Left ventricle myocardium superior (tissue), 1 donor: ENCODE data around the gene RPTN. TPM values are rescaled to one million over a fixed set of nuclear protein-coding genes. Genes with fewer than 3 reads are reported as not detected.
A peak's percentile ranks its signal among the peaks of the same experiment; 100 is the strongest.

Experiments
- ATAC-seq: fragments of 200-7000 bp; cut with Tn5 transposase; one replicate; pipeline ENCODE4 v1.9.1; 2020; ENCODE audit warnings: mild to moderate bottlenecking, moderate library complexity
- DNase-seq: peaks from one replicate; pipeline ENCODE4 v3.0.0-alpha.2; 2020
- intact Hi-C: fragments of 100-400 bp; cut with micrococcal nuclease; formaldehyde crosslinking; loops from one replicate; pipeline ENCODE4 v1.11.0; 2022
- total RNA-seq: library from RNA; stranded (reverse); fragmentation: NEBNext Ultra II Directional; extraction: Animal tissue kit (Norgen Biotek cat#: 25700); gene quantifications from one replicate; pipeline ENCODE4 v1.2.1, GENCODE V29; 2021
- donor health status: DM: no; HTN: yes; CAD: no; lungs with severe emphysema.

Gene RPTN
- total RNA-seq, 1 donor from 2014 or later, result not detected

DNA sequence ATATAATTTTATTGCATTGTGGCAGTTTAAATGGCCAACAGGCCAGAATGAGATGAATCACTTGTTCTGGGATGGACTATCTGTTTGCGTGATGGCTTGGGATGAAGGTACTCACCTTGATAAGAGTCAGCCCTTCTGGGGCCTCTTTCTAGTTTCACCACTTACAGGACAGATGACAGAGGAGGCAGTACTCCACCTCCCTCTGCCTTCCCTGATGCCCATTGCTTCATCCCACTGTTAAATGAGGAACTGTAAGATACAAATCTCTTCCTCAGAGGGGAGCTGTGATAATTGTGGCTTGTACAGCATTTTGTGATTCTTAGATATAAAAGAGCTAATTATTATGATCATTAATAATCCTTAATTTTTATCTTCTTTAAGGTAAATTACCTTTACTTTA lies 40.1 kb downstream of the RPTN start:
- intact Hi-C loops, result no loop called here
- no peak for DNase-seq
- ATAC-seq, result no peak

DNA sequence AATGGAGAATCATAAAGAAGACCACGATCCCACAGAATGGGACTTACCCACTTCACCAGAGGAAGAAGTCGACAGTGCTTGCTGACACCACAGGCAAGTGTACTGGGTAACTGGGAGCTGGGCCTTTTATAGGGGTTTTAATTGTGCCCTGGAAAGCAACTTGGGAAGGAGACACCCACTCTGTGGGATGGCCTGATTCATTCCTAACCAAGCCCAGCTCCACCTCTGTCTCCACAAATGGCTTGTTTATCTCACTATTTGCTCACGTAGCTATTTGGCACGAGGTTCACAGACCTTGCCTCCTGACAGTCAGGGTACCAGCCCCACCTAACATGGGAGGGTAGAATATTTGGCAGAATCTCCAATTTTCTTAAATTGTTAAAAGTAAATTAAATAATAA lies 43.7 kb downstream of the RPTN start, which contains the start of gene TCHH:
TSS of gene TCHH (minus strand) at position 101 of the 400 bp plus-strand sequence. CDS start 1,364 bp downstream, outside the sequence.
- intact Hi-C loops, result no loop called here
- ATAC-seq (no peak), DNase-seq (no peak)

DNA sequence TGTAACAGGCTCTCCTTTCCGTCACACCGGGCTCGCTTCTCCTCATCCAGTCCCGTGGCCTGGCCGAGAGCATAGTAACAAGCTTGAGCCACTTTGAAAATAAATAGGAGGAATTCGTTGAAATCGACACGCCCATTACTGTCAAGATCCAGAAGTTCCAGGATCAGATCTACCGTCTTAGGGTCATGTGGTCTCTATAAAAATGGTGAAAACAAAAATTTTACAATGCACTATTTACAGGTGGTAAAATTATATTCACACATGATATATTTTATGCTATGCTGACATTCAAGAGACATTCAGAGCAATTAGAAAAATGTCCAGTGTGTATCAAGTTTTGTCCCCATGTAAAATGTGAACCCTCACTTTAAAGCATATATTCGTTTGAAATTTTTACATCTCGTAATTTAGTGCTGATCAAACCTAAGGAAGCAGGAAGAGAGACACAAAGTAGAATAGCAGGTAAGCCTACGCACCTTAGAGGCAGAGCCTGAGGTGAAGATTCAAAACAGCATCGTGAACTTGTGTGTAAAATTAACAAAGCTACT lies 46.1 kb downstream of the RPTN start:
- intact Hi-C loops, result no loop called here
- DNase-seq, result no peak
- ATAC-seq, result no peak

DNA sequence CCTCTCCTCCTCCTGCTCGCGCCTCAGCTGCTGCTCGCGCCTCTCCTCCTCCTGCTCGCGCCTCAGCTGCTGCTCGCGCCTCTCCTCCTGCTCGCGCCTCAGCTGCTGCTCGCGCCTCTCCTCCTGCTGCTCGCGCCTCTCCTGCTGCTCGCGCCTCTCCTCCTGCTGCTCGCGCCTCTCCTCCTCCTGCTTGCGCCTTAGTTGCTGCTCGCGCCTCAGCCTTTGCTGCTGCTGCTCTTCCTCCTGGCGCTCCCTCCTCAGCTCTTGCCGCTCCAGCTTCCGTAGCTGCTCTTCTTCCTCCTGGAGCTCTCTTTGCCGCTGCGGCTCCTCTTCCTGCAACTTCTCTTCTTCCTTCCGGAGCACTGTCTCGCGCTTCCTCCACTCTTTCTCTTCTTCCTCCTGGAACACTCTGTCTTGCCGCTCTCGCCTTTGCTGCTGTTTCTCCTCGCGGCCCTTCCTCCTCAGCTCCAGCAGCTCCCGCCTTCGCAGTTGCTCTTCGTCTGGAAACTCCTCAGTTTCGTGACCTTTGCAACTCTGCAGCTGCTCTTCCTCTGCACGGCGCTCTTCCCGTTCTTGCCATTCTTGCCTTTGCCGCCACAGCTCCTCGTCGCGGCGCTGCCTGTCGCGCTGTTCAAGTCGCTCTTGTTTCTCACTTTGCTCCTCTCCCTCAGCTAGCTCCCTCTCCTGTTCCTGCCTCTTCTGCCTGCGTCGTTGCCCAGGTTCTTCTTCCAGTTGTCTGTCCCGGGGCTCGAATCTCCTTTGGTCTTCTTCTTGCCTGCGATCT lies 46.7 kb downstream of the RPTN start:
- intact Hi-C loops, result no loop called here

DNA sequence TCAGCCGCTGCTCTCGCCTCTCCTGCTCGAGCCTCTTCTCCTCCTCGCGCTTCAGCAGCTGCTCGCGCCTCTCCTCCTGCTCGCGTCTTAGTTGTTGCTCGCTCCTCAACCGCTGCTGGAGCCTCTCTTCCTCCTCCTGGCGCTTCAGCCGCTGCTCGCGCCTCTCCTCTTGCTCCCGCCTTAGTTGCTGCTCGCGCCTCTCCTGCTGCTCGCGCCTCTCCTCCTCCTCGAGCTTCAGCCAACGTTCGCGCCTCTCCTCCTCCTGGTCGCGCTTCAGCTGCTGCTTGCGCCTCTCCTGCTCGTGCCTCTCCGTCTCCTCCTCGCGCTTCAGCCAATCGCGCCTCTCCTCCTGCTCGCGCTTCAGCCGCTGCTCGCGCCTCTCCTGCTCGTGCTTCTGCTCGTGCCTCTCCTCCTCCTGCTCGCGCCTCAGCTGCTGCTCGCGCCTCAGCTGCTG lies 47.5 kb downstream of the RPTN start:
- ATAC-seq, result no peak
- intact Hi-C loops, result no loop called here
- DNase-seq, result peak; percentile 23

More for the DNA sequence above, 46.7 kb downstream of the RPTN start:
- no peak for ATAC-seq
- DNase-seq, result peak; percentile 23

DNA sequence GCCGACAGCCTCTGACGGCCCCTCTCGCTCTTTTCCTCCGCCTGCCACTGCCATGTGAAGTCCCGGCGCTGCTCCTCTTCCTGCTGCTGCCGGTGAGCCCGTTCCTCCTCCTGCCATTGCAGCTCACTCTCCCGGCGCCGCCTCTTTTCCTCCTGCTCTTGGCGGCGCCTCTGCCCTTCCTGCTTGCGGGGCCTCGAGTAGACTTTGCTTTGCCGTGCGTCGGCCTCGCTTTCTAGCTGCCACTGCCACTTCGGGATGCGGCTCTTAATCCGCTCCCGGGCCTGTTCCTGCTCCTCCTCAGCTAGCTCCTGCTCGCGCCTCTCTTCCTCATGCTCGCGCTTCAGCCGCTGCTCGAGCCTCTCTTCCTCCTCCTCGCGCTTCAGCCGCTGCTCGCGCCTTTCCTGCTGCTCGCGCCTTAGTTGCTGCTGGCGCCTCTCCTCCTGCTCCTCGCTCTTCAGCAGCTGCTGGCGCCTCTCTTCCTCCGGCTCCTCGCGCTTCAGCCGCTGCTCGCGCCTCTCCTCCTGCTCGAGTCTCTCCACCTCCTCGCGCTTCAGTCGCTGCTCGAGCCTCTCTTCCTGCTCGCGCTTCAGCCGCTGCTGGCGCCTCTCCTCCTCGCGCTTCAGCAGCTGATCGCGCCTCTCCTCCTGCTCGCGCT lies 48.0 kb downstream of the RPTN start:
- intact Hi-C loops, result no loop called here
- peak; percentile 41 for ATAC-seq
- peak; percentile 38 for DNase-seq

DNA sequence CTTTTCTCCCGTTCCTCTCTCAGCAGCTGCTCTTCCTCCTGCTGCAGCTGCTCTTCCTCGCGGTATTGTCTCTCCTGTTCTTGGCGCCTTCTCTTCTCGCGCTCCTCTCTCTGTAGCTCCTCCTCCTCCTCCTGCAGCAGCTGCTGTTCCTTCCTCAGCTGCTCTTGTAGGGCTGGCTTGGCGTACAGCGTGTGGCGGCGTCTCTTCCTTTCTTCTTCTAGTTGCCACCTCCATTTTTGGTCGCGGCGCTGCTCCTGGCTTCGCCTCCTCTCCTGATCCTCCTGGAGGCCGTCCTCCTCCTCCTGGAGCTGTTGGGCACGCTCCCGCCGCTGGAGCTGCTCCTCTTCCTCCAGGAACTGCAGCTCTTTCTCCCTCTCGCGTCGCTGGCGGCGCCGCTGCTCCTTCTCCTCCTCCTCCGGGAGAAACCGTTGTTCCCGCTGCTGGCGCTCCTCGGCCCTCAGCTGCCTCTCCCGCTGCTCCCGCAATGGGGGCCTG lies 48.6 kb downstream of the RPTN start:
- ATAC-seq, result peak; percentile 37
- peak; percentile 34 for DNase-seq
- intact Hi-C loops, result no loop called here

DNA sequence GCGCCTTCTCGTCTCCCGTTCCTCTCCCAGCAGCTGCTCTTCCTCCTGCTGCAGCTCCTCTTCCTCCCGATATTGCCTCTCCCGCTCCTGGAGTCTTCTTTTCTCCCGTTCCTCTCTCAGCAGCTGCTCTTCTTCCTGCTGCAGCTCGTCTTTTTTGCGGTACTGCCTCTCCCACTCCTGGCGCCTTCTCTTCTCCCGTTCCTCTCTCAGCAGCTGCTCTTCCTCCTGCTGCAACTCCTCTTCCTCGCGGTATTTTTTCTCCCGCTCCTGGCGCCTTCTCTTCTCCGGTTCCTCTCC lies 49.1 kb downstream of the RPTN start:
- ATAC-seq (no peak), DNase-seq (no peak)
- intact Hi-C loops, result no loop called here

DNA sequence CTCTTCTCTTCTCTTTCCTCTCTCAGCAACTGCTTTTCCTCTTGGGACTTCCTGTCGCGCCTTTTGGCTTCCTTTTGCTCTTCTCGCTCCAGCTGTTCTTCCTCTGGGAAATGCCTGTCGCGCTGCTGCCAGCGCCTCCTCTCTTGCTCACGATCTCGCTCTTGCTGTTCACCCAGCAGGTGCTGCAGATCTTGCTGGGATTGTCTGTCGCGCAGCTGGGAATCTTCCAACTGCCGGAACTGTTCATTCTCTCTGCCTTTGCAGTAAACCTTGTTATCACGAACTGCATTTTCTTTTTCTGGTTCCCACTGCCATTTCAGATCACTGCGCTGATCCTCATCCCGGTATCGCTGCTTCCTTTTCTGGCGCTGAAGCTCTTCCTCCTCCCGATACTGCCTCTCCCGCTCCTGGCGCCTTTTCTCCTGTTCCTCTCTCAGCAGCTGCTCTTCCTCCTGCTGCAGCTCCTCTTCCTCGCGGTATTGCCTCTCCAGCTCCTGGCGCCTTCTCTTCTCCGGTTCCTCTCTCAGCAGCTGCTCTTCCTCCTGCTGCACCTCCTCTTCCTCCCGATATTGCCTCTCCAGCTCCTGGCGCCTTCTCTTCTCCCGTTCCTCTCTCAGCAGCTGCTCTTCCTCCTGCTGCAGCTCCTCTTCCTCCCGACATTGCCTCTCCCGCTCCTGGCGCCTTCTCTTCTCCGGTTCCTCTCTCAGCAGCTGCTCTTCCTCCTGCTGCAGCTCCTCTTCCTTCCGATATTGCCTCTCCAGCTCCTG lies 49.6 kb downstream of the RPTN start:
- intact Hi-C loops, result no loop called here
- ATAC-seq (no peak), DNase-seq (no peak)

DNA sequence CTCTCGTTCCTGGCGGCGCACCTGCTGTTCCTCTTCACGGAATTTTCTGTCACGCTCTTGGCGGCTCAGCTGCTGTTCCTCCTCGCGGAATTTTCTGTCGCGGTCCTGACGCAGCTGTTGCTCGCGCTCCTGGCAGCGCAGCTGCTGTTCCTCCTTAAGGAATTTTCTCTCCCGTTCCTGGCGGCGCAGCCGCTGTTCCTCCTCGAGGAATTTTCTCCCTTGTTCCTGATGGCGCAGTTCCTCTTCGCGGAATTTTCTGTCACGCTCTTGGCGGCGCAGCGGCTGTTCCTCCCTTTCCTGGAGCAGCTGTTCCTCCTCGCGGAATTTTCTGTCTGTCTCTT lies 50.2 kb downstream of the RPTN start:
- no peak for DNase-seq
- intact Hi-C loops, result no loop called here
- no peak for ATAC-seq

DNA sequence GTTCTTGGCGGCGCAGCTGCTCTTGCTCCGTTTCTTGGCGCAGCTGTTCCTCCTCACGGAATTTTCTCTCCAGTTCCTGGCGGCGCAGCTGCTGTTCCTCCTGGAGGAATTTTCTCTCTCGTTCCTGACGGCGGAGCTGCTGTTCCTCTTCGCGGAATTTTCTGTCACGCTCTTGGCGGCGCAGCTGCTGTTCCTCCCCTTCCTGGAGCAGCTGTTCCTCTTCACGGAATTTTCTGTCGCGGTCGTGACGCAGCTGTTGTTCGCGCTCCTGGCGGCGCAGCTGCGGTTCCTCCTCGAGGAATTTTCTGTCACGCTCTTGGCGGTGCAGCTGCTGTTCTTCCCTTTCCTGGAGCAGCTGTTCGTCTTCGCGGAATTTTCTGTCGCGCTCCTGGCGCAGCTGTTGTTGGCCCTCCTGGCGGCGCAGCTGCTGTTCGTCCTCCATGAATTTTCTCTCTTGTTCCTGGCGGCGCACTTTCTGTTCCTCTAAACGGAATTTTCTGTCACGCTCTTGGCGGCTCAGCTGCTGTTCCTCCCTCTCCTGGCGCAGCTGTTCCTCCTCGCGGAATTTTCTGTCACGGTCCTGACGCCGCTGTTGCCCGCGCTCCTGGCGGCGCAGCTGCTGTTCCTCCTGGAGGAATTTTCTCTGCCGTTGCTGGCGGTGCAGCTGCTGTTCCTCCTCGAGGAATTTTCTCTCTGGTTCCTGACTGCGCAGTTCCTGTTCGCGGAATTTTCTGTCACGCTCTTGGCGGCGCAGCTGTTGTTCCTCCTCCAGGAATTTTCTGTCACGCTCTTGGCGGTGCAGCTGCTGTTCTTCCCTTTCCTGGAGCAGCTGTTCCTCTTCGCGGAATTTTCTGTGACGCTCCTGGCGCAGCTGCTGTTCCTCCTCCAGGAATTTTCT lies 50.8 kb downstream of the RPTN start:
- DNase-seq, result peak; percentile 56
- intact Hi-C loops, result no loop called here
- no peak for ATAC-seq

DNA sequence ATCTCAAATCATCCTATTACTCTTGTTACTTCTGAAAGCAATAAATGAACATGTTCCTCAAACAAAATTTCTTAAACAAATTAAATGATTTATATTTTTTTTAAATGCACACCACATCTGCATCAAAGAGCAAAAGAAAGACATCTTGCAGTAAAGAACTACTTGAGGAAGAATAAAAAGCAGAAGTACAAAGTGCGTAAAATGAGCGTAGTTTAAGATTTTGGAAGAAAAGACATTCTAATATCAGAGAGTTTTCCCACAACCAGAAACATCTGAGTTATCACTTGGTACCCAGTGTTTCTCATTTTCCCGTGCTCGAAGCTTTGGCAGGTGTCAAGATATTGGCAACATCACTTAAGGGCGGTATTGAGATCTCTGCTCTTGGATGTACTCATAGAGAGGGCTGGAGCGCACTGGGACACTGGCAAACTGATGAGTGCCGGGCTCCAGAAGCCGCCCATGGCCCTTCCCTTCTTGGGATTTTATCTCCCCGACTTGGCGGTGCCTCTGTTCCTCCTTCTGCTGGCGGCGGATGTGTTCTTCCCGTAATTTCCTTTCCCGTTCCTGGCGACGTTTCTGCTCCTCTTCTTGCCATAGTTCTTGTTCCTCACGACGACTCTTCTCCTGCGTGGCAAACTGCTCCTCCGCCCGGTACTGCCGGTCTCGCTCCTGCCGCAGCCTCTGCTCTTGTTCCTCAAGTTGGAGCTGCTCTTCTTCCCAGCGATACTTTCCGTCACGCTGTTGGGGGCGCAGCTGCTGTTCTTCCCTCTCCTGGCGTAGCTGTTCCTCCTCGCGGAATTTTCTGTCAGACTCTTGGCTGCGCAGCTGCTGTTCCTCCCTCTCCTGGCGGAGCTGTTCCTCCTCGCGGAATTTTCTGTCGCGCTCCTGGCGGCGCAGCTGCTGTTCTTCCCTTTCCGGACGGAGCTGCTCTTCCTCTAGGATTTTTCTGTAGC lies 51.7 kb downstream of the RPTN start:
- intact Hi-C loops, result no loop called here
- DNase-seq (no peak), ATAC-seq (no peak)

DNA sequence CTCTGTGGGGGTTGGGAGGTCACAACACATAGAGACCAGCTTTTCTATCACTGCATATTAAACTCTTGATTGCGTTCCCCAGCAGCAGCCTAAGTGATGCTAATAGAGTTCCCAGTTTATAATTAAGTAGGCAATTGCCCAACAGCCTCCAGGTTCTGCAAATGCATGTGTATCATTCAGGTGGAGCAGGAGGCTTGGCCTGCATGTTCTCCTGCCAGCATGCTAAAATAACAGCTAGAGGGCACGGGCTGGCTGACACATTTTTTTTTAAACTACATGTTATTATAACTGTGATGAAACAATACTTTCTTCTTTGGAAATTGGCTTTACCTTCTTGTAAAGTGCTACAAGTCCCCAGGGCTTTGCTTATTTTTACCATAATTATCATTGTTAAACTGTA lies 54.2 kb downstream of the RPTN start:
- DNase-seq (no peak), ATAC-seq (no peak)
- intact Hi-C loops, result no loop called here

Other genes starting within 250 kb of the RPTN start
- gene THEM4, start 249.7 kb downstream of the RPTN start, total RNA-seq, result 16.6 TPM
- gene S100A10, start 165.4 kb downstream of the RPTN start, total RNA-seq, result 201 TPM
- 65.8 TPM for gene S100A11, start 122.2 kb downstream of the RPTN start, total RNA-seq
- gene TCHHL1, start 70.2 kb downstream of the RPTN start, total RNA-seq, result not detected
- 0.02 TPM for gene TCHH, start 43.8 kb downstream of the RPTN start, total RNA-seq
- not detected for gene HRNR, start 65.0 kb upstream of the RPTN start, total RNA-seq
- gene FLG, start 166.0 kb upstream of the RPTN start, total RNA-seq, result not detected
- gene FLG2, start 200.8 kb upstream of the RPTN start, total RNA-seq, result not detected